ENCODE measurements around the gene FIGNL1.
A peak's percentile ranks its signal among the peaks of the same experiment; 100 is the strongest.

Gene FIGNL1, protein sequence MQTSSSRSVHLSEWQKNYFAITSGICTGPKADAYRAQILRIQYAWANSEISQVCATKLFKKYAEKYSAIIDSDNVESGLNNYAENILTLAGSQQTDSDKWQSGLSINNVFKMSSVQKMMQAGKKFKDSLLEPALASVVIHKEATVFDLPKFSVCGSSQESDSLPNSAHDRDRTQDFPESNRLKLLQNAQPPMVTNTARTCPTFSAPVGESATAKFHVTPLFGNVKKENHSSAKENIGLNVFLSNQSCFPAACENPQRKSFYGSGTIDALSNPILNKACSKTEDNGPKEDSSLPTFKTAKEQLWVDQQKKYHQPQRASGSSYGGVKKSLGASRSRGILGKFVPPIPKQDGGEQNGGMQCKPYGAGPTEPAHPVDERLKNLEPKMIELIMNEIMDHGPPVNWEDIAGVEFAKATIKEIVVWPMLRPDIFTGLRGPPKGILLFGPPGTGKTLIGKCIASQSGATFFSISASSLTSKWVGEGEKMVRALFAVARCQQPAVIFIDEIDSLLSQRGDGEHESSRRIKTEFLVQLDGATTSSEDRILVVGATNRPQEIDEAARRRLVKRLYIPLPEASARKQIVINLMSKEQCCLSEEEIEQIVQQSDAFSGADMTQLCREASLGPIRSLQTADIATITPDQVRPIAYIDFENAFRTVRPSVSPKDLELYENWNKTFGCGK

DNA sequence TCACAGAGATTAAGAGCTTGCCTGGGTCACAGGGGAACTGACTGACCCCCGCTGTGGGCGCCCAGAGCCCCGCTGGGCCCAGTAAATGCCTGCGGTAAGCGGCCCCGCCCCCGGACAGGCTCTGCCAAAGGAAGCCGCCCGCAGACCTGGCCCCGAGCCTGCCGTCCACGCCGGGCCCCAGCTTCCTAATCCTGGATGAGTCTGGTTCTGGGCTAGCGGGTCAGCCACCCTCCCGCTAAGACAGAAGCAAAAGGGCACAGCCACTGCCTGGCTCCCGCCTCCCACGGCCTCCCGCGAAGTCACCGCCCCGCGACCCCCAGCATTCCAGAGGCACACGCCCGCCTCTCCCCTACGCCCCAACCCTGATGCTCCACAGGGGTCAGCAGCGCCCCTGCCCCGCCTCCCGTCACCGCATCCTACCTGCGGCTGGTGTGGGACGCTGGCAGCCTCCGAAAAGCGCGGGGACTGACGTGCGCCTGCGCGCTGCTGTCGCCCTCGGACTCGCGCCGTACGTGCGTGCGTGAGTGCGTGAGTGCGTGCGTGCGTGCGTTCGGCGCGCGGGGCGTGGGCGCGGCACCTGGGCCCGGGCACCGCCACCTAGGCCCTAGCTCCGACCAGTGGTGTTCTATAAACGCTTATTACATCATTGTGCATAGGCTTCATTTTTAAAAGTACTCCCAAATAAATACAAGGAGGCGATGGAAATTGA lies at the start of gene FIGNL1:
FIGNL1 (minus strand) TSS at position 470 of the 709 bp plus-strand sequence. CDS start 3,063 bp downstream, outside the sequence.
- DNase-seq, result peak; percentile 78

DNA sequence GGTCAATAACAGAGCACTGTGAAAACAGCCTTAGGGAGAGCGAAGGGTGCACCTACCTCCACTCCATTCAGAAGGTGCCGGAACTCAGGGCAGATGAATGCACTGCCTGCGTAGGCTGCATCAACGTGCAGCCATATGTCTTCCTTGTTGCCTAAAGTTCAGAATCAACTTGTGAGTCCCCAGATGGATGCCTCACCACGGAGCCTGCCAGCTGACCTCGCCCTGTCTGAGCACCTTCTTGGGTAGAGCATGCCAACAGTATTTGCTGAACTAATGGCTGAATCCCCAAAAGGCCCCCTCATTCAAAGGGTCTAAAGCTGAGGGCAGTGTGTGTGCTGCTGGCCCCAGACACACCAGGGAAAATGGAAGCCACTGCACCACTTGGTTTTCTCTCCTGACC lies 48.9 kb upstream of the FIGNL1 start:
- no peak for DNase-seq

DNA sequence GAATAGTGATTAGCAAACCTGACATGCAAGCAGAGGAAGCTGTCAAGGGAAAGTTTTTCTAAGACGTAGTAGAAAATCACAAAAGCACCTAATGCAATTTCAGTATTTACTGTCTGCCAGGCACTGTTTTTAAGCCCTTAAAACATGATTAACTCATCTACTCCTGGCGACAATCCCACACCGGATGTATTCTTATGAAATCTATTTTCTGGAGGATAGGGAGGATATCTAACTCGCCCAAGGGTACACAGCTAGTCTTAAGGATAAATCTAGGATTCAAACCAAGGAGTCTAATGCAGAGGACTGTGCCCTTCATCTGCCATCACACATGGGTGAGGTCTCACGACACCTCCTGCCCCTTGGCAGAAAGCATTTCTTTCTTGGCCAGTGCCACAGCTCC lies 47.8 kb upstream of the FIGNL1 start:
- no peak for DNase-seq

DNA sequence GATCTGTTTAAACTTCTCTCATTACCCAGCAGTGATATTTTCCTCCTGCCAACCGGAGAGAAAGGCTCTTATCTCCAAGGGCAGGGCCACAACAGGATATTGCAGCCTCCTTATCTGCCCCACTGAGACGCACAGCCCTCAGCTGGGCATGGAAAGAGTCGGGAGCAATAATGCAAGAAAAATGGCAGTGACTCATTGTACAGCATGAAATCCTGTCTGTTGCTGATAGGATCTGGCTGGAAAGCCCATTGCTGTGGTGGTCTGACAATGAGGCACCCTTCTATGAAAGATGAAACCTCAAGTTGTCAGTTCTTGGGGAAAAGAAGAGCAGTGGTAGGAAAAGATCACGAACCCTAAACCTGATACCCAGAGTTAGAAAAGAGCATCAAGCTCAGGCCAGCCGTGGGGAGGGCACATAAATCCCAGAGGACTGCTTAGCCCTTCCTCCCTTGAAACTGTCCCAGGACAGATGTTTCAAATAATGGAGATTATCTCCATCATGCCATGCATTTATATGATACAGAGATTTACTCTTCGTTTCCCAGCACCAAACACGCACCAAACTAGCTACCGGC lies 47.0 kb upstream of the FIGNL1 start:
- DNase-seq, result no peak

DNA sequence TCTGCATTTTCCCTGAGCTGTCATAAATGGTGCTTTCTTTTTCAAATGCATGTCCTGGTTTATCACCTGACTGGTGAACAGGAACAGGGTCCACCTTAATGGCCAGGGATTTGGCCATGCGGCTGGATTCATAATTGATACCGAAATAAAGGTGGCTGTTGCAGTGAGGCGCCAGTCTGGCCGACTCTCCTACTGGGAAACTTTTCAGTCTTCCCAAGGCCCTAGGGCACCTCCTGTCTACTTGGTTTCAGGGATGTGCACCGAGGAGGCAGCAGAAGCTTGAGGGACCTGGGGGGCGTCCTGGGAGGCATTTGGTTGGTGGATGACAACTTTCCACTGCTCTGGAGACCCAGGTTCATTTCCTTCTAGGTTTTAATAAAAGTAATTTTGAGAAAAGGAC lies 46.4 kb upstream of the FIGNL1 start:
- DNase-seq, result no peak

DNA sequence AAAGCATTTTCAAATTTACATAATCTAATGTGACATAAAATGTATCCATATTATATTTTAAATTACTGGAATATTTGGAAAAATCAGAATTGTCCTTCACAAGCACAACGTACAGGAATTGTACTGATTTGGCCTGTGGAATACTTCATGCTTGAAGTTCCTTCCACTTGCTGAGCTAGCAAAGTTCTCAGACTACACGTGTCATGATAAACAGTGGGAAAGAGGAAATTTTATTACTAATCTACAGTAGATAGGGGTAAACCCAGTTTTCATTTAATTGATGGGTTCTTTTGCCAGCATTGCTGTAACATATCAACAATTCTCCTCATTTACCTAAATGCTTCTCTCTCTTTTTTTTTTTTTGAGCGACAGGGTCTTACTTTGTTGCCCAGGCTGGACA lies 45.6 kb upstream of the FIGNL1 start:
- no peak for DNase-seq

DNA sequence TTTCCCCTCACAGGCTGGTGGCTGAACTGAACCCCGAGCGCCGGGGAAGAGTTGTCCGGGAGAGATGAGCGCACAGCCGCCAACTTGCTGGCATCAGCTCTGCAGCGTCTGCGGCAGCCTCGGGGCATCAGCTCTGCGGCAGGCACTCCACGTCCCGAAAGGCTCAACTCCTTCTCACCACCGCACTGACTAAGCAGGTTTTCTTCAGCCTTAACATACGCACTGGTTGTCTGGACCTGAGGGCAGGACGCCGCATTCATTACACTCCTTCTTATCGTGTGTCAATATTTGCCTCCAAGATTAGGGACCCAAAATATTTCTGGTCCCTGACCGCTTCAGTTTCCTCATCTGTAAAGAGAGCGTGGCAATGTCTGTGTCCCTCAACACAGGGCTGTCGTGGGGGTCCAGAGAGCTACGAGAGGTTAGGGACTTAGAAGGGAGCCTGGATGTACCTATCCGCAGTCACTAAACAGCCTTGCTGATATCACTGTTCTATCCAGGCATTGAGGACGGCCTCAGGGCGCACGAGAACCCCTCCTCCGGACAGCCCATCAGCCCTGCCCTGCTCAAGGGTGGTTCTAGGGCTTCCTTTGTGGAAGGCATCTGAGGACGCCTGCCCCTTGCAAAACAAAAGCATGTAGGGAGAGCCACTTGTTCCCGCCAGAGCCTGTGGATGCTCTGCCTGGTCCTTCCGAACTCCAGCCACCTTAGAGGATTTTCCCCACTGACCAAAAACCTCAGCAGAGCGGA lies 42.8 kb upstream of the FIGNL1 start:
- no peak for DNase-seq

DNA sequence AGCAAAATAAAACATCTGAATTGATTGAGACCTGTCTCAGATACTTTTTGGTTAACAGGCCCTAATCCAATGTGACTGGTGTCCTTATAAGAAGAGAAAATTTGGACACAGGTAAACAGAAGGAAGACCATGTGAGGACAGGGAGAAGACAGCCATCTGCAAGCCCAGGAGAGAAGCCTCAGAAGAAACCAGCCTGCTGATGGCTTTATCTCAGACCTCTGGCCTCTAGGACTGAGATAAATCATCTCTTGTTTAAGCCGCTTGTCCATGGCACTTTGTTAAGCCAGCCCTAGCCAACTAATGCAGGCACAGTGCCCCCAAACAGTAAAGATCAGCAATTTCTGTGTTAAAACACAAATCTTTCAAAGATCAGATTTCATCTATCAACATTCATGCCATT lies 41.8 kb upstream of the FIGNL1 start:
- no peak for DNase-seq

DNA sequence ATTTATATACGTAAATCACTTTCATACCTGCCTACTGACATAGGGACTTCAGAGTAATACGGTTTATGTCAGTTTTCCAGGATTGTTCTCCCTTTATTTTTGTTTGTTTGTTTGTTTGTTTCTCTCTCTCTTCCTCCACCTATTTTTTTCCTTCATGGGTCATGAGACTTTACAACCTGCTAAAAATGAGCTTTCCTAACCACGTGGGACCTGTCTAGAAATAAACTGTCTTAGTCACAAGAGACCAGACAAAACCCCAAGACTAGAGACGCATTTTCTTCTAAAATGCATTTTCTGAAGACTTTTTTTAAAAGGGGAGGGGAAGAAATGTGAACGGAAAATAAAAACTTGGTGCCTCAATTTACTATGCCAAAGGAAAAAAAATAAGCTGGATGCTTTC lies 41.1 kb upstream of the FIGNL1 start:
- DNase-seq, result no peak

DNA sequence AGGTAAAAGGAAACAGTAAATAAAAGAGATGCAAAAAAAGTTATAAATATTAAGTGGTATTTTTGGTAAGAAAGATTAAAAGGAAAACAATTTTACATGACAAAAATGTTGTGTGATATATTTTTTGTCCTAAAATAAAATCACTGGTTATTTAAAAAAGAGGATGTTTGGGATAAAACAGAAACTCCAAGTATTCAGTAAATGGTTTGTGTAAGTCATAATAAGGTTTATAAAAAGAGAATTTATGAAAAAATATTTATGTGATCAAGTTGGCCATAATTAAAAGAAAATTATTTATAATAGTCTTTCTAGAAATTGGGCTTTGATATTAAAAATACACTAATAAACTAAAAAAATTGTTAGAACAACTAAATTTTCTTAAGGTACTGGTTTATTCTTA lies 38.2 kb upstream of the FIGNL1 start:
- DNase-seq, result no peak

DNA sequence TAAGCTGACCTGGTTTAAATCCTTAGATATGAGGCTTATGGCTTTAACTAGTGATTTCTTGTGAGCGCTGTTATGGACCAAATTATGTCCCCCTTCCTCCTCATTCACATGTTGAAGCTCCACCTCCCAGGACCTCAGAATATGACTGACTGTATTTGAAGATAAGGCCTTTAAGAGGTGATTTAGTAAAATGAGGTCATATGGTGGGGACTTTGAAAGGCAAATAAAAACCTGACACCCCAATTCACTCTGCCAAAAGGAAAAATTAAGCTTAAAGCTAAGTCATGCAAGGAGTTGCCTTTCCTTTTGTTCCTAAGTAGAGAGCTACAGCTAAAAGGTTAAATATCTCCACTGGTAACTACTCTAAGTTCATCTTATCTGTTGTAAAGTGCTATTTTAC lies 36.4 kb upstream of the FIGNL1 start:
- DNase-seq, result no peak

DNA sequence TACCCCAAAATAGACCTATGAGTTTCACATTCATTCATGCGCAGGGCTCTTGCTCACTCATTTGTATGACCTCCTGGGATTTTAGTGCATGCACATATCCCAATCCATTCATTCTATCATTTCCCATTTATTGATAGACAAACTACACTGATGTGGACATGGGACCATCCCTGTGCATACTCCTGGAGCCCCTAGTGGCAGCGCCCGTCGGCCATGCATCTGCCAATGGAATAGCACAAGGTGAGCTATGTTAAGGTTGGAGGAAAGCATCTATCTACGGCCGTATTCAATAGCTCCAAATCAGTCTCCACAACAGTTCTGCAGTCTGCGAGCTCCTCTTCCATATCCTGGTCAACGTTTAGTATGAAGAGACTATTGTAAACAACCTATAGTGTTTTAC lies 31.7 kb upstream of the FIGNL1 start:
- DNase-seq, result no peak

DNA sequence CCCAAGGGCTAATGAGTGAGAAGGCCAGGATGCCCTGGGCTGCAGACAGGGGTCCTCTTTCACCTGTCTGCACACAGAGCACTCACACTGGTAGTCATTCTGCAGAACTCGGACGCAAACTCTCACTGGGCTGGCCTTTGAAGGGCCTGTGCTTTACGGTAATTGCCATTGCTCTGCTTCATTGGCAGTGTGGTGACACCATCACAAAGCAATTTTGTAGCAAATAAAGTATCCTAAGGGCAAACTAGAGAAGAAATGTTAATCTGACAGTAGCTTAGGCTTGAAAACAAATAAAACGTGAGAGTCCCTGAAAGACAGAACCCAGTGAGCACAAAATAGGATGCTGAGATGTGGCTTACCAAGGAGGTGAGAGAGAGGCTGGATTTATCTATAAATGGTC lies 30.6 kb upstream of the FIGNL1 start:
- no peak for DNase-seq

DNA sequence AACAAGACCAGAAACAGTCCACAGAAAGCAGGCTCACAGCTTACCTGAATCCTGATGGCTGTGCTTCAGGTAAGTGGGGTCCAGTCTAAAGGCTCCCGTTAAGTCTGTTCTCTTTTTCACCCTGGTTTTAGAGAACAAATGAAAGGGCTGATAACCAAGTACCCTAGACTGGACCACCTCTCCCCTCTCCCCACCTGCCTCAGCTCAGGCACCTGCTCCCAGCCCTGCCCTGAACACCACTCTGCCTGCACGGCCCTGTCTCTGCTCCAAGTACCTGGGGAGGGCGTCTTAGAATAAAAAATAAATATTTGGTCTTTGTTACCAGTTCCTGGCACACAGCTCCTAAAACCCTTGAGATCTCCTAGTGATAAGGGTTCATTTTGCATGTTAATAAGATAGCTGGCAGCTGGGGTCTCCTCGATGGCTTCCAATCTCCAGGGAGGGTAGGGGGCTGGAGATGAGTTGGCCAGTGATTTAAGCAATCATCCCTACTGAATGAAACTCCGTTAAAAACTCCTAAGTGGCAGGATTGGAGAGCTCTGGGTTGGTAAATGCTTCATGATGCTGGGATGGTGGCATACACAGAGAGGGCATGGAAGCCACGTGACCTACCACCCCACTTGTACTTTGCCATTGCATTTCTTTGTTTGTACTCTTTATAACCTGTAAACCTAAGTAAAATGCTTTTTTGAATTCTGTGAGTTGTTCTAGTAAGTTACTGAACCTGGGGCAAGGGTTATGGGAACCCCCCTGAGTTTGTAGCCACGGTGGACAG lies 29.8 kb upstream of the FIGNL1 start:
- no peak for DNase-seq

DNA sequence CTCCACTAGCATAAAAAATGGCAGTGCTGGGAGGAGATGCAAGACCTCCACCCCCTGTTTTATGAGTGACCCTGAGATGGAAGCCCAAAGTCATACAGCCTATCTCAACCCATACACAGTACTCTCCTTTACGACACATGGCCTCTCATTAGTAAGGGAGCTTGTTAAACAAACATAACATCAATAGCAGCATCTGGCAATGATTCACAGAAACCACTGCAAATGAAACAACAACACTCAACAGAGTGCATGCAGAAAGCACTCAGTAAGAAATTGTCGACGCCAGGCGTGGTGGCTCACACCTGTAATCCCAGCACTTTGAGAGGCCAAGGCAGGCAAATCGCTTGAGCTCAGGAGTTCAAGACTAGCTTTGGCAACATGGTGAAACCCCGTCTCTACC lies 27.5 kb upstream of the FIGNL1 start:
- DNase-seq, result peak; percentile 31

DNA sequence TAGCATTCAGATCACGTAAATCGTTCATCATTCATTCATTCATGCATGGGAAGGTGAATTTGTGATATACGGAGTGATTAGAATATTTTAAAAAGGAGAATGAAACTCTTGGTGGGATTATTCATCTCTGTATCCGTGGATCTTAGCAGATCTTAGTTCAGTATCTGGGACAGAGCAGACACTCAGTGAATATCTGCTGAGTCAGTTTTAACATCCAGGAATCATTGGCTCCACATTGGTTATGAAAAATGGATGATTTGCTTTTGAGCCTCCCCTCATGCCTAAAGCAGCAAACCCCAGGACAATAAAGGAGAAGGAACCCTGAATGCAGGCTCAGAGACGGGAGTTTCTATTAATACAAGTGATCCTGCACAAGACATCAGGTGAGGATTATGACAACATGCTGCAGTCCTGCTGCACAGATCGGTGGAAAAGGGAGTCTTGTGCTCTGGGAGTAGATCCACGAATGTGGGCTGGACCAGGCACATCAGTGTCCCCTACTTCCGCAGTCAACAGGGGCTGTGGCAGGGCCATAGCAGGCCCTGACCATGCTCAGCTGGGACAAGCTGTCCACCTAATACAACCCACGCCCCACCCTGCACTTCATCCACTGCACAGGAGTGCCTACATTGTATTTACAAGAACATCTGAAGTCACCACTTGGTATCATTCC lies 26.9 kb upstream of the FIGNL1 start:
- DNase-seq, result no peak

DNA sequence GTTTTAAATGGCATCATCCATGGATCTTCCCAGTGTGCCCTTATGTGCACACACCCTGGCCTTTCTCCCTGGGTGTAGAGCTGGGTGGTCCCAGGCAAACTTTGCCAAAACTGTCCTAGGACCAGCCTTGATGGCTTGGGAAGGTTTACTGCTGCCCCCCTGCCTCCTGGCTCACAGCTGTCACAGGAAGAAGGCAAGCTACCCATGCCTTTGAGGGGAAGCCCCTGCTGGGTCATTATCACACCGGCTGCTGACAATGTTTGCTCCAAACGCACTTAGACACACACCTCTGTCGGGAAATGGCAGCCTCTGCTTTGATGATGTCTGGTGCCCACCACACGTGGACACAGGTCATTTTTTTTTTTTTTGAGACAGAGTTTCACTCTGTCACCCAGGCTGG lies 25.2 kb upstream of the FIGNL1 start:
- DNase-seq, result no peak

DNA sequence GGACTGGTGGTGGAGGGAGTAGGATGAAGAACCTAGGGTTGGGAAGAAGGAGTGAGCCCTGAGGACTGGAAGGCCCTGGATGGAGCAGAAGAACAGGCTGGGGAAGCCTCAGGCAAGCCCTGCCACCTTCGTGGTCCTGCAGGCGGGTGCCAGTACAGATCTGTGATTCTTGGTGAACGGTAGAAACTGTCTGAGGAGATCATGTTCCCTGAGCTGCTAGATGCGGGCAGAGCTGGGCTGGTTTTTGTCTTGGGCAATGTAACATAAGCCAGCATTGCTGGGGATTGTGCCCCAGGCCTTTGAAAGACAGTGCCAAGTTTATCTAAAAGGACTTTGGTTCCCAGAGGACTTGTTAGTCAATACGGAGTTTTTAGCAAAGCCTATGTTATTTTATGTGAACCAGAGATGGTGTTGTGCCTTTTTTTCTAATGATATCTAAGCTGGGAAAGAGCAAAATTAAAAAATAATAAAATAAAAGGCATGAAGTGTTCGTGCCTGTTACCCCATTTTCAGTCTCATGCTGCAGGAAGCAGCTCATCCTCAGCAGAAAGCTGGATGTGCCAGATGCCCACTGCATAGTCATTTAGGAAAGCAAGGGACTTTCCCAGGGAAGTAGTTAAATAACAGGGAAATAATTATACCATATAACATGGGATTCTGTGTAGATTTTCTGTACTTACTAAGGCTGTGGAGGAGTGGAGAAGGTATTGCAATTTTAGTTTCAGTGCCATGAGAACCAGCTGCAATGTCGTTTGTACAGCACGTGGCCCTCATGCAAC lies 24.4 kb upstream of the FIGNL1 start:
- no peak for DNase-seq

DNA sequence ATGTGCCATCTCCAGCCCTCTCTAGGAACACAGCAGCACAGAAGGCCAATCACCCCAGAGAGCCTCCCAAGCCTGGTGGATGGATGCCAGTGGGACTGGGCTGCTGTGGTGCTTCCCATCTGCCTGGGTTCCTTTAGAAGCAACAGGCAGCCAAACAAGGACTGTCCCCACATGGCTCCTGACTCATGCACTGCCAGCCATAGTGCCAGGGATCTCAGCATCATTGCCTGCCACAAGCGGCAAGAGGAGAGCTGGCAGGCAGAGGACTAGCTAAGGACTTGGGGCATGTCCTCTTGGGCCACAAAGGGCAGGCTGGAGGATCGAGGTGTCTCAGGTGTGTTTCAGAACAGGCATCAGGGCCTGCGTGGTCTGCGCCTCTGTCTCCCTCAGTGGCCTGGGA lies 23.4 kb upstream of the FIGNL1 start:
- DNase-seq, result no peak

DNA sequence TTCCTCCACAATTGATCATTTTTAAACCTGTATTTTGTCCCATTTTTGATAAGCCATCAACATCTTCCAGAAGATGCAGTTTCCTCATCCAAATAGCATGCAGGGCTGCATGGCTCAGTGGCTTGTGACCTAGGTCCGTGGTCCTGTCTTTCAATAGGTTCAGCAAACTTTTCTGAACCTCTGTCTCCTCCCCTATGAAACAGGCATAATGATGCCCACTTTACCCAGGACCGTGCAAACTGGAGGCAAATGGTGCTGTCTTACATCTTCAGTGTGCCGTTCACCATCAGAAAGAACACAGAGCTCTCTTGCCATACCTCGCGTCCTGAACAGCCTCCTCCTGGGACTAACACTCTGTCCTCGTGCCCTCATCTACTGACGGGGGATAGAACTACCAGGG lies 22.3 kb upstream of the FIGNL1 start:
- DNase-seq, result no peak

DNA sequence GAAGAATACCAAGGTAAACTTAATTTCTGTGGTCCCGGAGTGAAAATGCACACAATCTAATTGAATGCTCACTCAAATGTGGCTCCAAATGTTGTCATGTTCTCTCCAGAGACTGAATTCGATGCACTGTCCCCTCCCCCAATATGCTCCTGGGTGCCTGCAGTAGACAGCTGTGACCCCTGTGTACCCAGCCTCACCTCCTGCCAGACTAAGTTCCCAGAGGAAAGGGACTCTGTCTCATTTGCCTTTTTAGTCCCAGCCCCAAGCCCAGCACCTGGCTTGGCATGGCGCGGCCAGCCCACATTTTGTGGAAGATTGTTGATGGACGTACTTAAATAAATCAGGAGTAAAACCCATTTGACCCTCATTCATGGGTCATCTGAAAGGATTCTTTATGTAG lies 21.8 kb upstream of the FIGNL1 start:
- DNase-seq, result peak; percentile 16

All from NCI-H2171 treated with DMSO at 0.1 percent for 48 hours (cell line).